Stomach (tissue), 4 donors: ENCODE data around the gene NELFB.
"Not testable (repeated sequence)": the region's sequence is repeated elsewhere in the genome, so short reads cannot be mapped to it uniquely, and the experiment has no call there.

ENCODE experiments used
- POLR2A ChIP-seq, 4 donors: fragments of 450-650 bp; IDR thresholded peaks; one replicate each; pipeline ENCODE4 v1.6.1; 2016; ENCODE audit warnings: antibody characterized with exemption in 4 of 4, control low read depth in 2 of 4, mild to moderate bottlenecking in 1 of 4, moderate library complexity in 1 of 4
- POLR2AphosphoS5 ChIP-seq, 3 donors: sonication (generic); formaldehyde crosslinking; IDR thresholded peaks; one replicate each; pipeline ENCODE4 v1.6.1; 2016; ENCODE audit warnings: antibody characterized with exemption in 3 of 3
- TF ChIP-seq, protein P1 (sequence below), 7 experiments: fragments of 450-650 bp in 4 of 7; fragments of 200-600 bp in 3 of 7; sonication (generic) in 3 of 7; IDR thresholded peaks; one replicate each; pipeline ENCODE4 v1.5.1; 2016 to 2019; ENCODE audit warnings: antibody characterized with exemption in 7 of 7, control low read depth in 2 of 7, mild to moderate bottlenecking in 1 of 7

DNA sequence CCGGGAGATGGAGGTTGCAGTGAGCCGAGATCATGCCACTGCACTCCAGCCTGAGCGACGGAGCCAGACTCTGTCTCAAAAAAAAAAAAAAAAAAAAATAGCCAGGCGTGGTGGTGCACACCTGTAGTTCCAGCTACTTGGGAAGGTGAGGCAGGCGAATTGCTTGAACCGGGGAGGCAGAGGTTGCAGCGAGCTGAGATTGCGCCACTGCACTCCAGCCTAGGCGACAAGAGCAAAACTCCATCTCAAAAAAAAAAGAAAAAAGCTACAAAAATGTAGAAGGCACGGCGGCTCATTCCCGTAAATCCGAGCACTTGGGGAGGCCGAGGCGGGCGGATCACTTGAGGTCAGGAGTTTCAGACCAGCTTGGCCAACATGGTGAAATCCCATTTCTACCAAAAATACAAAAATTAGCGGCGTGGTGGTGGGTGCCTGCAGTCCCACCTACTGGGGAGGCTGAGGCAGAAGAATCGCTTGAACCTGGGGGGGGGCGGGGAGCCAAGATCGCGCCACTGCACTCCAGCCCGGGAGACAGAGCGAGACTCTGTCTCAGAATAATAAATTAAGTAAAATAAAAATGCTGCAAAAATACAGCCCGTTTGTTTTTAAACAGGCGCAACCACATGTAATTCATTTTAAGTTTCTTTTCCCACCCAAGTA lies 15.5 kb upstream of the NELFB start:
- TF ChIP-seq POLR2AphosphoS5, POLR2A (IDR thresholded peaks at IDR 0.05): not testable (repeated sequence)
- TF ChIP-seq, protein P1, sequence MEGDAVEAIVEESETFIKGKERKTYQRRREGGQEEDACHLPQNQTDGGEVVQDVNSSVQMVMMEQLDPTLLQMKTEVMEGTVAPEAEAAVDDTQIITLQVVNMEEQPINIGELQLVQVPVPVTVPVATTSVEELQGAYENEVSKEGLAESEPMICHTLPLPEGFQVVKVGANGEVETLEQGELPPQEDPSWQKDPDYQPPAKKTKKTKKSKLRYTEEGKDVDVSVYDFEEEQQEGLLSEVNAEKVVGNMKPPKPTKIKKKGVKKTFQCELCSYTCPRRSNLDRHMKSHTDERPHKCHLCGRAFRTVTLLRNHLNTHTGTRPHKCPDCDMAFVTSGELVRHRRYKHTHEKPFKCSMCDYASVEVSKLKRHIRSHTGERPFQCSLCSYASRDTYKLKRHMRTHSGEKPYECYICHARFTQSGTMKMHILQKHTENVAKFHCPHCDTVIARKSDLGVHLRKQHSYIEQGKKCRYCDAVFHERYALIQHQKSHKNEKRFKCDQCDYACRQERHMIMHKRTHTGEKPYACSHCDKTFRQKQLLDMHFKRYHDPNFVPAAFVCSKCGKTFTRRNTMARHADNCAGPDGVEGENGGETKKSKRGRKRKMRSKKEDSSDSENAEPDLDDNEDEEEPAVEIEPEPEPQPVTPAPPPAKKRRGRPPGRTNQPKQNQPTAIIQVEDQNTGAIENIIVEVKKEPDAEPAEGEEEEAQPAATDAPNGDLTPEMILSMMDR (IDR thresholded peaks at IDR 0.05), result not testable (repeated sequence)
